GM21717 (cell line): ENCODE data around the gene MTR.
A peak's percentile ranks its signal among the peaks of the same experiment; 100 is the strongest.

Experiments used
- ATAC-seq: cut with Tn5 transposase; IDR thresholded peaks from one replicate; pipeline ENCODE4 v1.9.1; 2021; ENCODE audit warnings: mild to moderate bottlenecking, moderate library complexity; ENCODE audit not compliant: unreplicated experiment

The MTR gene

DNA sequence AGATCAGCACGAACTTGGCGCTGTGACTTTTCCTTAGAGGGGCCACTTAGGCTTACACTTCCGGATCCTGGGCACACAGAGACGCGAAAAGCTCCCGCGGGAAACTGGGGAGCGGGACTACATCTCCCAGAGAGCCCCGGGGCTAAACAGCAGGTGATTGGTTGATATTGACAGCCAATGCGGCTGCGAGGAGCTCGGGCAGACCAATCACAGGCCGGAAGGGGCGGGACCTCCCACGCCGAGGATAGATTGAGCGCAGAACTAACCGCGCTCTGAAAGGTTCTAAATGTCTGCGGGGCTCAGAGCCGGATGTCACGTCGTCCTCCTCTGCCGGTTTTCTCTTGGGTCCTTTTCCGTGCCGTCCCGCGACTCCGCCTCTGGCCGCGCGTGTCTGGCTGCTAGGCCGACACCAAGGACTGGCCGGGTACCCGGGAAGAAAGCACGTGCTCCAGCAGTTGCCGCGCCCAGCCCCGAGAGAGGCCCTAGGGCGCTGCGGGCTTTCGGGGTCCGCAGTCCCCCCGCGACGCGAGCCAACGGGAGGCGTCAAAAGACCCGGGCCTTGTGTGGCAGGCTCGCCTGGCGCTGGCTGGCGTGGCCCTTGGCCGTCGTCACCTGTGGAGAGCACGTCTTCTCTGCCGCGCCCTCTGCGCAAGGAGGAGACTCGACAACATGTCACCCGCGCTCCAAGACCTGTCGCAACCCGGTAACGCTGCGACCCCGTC lies at the start of gene MTR:
MTR (plus strand) TSS at position 258 of the 722 bp plus-strand sequence; CDS start at position 670, 412 bp downstream.
- peak; percentile 99 for ATAC-seq

- no peak for ATAC-seq
These were observed 48.3 kb upstream of the MTR start for GRCh38 chr1:236746785-236747184.

DNA sequence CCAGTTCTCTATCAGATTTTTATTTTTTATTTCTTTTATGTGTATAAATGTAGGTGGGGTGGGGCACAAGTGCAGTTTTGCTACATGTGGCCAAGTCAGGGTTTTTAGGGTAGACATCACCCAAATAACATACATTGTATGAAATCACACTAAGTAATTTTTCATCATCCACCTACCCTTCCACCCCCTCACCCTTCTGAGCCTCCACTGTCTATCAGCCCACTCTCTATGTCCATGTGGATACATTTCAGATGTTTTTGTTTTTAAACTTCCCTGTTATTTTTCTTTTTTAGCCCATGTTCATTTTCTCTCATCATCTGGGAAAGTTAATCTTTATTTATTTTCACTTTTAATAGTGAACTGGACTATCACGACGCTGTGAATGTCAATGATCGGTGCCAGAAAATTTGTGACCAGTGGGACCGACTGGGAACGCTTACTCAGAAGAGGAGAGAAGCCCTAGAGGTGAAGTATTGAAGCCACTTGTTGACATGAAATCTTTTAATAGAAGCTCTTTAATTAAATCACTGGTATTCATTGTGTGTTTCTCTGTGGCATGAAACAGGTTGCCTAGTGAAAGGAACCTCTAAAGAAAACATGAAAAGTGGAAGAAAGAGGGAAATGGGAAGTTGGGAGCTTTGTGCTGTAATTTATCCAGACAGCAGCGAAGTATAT lies 47.6 kb upstream of the MTR start:
- no peak for ATAC-seq

- no peak for ATAC-seq
These were observed 46.7 kb upstream of the MTR start for GRCh38 chr1:236748268-236748870.

- ATAC-seq = no peak
These were observed 44.2 kb upstream of the MTR start for GRCh38 chr1:236750928-236751327.

DNA sequence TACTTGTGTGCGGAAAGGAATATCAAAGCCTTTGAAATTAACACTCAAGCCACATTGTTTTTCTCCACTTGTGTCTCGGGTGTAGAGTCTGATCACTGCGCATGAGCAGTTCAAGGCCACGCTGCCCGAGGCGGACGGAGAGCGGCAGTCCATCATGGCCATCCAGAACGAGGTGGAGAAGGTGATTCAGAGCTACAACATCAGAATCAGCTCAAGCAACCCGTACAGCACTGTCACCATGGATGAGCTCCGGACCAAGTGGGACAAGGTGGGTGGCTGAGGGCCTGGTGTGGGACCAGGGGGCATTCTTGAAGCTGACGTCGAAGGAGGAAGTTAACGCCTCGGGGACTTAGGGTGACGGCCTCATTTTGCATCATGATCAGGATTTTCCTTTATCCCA lies 43.7 kb upstream of the MTR start:
- no peak for ATAC-seq

- no peak for ATAC-seq
These were observed 43.2 kb upstream of the MTR start for GRCh38 chr1:236751935-236752334.

- no peak for ATAC-seq
These were observed 41.6 kb upstream of the MTR start for GRCh38 chr1:236753516-236753915.

DNA sequence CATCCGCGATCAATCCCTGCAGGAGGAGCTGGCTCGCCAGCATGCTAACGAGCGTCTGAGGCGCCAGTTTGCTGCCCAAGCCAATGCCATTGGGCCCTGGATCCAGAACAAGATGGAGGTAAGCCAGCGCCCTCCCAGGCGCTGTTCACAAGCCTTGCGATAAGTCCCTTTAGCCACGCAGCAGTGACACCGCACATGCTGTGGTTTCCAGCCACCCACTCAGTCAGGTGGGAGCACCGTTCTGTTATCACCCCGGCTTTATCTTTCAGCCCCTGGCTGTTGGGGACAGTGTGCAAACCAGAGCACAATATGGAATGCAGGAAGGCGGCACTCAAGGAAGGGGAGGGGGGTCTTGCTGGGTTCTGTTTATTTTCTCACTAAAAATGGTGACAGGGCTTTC lies 41.1 kb upstream of the MTR start:
- ATAC-seq = no peak

DNA sequence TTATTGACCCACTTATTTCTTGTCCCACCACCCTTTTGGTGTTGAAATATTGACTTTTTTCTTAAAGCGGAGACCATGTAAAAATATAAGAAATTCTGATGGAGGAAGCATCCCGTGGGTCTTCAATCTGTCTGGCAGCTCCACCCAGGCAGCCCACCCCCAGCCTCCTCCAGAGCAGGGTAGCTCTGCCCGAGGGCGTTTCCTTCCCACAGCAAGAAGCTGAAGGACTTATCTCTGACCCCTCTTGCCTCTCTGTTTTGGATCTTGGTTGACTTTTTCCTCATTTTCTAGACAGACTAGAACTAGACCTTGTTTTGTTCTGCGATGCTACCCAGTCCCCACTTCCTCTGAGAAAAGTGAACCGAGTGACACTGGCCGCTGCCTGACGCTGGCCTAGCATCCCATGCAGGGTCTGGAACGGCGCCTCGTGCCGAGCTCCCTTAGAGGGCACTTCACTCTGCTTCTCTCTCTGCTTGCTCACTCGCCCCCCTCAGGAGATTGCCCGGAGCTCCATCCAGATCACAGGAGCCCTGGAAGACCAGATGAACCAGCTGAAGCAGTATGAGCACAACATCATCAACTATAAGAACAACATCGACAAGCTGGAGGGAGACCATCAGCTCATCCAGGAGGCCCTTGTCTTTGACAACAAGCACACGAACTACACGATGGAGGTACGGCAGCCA lies 40.4 kb upstream of the MTR start:
- no peak for ATAC-seq

DNA sequence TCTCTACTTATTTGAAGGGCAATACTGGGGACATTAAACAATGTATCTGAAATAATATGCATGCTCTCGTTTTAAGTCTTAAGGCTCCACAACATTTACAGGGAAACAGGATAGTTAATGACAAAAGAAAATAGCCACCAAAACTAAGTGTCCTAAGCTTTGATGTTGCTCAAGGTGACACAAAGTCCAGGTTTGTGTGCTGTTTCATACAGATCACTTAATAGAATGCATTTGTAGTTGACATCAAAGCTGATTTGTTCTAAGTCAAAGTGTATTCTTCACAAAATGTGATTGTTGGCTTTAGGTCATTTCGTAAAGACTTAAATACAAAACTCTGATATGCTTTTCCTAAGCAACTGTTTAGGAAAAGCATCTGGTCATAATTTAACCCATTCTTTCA lies 37.5 kb upstream of the MTR start:
- no peak for ATAC-seq

DNA sequence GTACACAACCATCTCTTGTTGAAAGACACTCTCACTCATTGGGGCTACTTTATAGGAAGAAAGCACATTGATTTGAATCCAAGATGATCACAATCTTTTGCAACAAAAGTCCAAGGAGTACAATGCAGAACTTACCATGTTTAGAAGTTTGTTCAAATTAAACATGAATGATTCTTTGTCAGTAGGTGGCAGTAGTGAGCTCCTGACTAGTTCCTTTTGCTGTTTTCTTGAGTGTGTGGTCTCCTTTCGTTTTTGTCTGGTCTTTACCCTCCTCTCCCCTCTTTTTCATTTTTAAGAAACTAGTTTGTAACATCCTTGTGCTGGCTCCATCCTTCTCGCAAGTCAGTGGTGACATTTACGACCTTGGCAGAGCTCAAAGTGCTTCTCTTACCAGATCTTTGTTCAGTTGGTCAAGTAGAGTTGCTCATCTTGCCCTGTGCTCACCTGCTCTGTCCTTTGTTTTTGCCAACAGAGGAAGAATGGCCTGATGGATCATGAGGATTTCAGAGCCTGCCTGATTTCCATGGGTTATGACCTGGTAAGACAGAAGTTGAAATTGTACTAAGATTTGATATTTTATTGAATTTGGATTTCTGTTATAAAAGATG lies 35.7 kb upstream of the MTR start:
- no peak for ATAC-seq

- no peak for ATAC-seq
These were observed 34.6 kb upstream of the MTR start for GRCh38 chr1:236760480-236760879.

DNA sequence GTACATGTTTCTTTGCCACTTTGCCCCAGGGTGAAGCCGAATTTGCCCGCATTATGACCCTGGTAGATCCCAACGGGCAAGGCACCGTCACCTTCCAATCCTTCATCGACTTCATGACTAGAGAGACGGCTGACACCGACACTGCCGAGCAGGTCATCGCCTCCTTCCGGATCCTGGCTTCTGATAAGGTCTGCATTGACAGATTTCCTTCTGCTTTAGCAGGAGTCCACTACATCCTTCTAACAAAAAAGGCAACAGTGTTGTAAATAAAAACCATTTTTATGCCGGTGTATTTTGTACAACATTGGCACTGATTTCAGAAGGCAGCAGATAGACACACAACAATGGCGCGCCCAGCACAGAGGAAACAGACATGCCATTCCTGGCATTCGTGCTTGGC lies 34.1 kb upstream of the MTR start:
- no peak for ATAC-seq

- ATAC-seq = no peak
These were observed 33.5 kb upstream of the MTR start for GRCh38 chr1:236761397-236762132.

DNA sequence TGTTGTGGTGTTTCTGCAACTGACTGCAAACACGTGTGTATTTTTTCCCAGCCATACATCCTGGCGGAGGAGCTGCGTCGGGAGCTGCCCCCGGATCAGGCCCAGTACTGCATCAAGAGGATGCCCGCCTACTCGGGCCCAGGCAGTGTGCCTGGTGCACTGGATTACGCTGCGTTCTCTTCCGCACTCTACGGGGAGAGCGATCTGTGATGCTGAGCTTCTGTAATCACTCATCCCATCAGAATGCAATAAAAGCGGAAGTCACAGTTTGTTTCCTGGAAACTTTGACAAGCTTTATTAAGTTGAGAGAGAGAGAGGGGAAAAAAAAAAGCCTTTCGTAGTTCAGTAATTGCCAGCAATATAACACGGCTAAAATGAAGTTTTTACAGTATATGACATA lies 32.7 kb upstream of the MTR start:
- ATAC-seq = no peak

DNA sequence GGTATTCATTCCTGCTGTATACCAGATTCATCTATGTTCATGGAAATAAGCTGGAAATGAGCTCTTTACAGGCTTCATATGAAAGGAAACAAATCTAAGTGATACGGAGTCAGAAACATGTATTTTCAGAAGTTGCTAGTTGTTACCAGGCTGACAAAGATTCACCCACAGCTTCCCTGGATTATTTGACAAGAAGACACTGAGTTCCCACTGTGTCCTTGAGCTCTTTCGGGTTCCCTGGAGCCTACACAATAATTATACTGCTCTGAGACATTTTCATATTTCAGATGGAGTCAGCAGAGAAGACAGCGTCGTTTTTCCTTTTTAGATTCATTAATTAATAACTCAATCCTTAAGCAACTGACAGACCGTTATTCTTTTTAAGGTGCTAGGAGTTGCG lies 29.3 kb upstream of the MTR start:
- ATAC-seq = no peak

GRCh38 chr1:236766506-236766905 lies 28.6 kb upstream of the MTR start:
- no peak for ATAC-seq

GRCh38 chr1:236767276-236767675 lies 27.8 kb upstream of the MTR start:
- ATAC-seq = no peak

DNA sequence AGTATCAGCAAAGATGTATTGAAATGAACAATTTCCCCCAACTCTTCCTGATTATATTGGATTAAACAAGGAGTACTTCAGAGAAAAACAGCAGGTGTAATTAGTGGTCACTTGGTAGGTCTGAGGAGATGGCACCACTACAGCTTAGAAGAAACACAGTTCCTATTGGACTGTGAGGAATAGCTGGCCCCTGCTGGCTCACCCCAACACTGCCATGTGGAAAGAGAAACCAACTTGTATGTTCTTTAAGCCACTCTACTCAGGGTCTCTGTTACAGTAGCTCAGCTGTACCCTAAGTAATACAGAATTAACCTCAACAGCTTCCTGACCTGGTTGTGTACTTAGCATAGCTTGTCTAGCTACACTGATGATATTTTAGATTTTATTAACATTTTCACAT lies 26.5 kb upstream of the MTR start:
- no peak for ATAC-seq

DNA sequence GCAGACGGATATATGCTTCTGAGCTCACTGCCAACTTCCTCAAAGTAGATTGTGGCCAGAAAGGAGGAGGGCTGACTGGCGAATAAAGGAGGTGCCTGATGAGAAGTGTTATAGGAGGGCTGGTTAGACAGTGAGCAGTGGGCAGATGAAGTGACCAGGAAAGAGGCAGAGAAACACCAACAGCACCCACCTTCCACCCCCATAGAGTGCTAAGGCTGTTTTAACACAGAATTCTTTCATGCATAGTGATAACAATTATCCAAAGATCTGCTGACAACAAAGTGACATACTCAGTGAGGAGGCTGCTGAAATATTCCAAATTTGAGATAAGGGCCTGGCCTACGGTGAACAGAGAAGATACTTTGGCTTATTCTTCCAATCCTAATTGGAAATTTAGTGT lies 21.2 kb upstream of the MTR start:
- no peak for ATAC-seq
